Central memory CD4-positive, alpha-beta T cell (primary cell): ENCODE data around the gene ME2.
"Not testable (repeated sequence)": the region's sequence is repeated elsewhere in the genome, so short reads cannot be mapped to it uniquely, and the experiment has no call there.

ENCODE experiments used
- DNase-seq: peaks from one replicate; pipeline ENCODE4 v3.0.0; 2022

Gene ME2

DNA sequence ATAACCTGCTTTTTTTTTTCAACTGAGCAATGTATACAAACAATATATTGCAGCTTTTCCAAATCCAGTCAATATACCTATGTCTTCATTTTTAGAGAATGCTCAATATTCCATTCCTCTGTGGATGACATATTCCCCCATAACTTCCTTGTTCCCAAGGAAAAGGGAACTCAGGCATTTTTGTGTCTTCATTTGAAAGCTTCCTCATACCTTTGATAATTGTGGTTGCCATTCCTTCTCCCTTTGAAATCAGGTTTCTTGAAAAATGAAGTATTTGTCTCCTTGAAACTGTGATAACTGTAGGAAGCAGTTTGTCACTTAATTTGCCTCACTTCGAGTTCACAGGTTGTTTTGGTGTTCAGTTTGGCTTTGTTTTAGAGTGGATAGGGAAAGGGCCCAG, 102.5 kb downstream of the ME2 start:
- no peak for DNase-seq

DNA sequence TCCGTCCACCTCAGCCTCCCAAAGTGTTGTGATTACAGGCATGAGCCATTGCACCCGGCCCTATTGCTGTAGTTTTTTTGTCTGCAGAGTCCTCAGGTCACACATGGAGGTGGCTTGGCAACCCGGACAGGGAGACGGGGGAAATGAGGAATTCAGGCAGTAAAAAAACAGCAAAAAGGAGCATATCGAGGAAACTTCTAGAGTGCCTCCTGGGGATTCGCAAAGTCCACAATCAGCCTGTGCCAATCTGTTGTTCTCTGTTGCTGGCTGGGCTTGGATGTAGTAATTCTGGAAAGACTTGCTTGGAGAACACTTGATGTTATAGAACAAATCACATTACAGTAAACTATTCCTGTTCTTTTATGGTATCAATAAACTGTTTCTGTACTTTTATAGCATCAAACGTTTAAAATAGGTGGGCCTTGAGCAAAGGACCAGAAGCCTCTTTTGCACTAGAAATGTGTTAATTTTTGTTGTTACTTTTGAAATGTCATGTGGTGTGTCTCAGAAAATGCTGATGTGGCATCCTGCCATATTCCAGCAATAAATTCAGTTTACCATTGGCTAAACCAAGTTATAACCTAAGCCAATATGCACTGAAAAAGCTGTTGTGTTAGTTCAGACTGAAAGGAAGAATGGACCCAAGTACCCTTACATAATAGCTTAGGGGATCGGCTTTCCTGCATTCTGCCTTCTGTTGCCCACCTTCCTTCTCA, 103.3 kb downstream of the ME2 start:
- DNase-seq, result no peak

DNA sequence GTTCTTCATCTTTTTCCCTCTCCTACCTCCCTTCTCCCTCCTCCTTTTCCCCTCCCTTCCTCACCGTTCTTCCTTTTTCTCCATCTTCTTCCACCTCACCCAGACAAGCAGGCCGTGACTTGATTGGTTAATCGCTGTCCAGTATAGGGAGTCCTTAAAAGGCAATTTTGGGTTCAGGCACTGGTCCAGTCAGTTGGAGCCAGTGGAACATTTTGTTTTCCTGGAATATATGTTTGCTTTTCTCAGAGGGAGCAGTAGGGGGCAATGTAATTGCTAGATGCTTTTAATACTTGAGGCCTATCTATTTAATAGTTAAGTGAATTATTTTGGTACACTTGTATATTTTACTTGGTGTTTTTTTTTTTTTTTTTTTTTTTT, 103.9 kb downstream of the ME2 start:
- DNase-seq, result no peak

DNA sequence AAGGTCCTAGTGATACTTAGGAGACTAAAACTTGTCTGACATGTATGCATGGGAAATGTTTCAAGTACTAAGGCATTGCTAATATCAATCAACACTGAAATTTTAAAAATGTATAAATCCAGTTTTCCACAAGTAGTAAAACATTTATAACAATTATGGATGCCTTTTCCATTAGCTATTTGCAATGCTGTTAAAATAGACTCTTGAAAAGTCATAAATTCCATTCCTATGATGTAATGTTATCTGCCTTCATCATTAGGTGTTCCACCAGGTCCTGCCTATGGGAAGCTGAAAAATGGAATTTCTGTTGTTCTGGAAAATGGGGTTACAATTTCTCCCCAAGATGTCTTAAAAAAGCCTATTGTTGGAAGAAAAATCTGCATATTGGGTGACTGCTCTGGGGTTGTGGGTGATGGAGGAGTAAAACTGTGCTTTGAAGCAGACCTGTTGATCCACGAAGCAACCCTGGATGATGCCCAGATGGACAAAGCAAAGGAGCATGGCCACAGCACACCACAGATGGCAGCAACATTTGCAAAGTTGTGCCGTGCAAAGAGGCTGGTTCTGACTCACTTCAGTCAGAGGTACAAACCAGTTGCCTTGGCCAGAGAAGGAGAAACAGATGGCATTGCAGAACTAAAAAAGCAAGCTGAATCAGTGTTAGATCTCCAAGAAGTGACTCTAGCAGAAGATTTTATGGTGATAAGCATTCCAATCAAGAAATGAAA, 107.6 kb downstream of the ME2 start:
- DNase-seq, result no peak

DNA sequence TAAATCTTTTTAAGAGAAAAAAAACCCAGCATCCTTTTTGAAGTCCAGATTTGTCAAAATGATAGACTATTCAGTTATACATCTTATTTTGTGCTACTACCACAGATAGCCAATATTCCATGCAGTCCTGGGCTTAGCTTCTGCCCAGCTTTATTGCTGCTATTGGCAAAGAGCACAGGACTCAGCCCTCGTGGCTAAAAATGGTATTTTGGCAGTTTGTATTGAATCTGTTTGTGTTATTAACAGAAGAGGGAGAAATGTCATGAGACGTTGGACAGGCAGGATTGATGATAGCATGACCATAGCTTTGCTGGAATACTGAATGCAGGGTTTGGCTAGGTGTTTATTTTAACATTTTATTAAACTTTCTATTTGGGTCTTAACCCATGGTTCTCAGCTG, 108.3 kb downstream of the ME2 start:
- DNase-seq, result no peak

DNA sequence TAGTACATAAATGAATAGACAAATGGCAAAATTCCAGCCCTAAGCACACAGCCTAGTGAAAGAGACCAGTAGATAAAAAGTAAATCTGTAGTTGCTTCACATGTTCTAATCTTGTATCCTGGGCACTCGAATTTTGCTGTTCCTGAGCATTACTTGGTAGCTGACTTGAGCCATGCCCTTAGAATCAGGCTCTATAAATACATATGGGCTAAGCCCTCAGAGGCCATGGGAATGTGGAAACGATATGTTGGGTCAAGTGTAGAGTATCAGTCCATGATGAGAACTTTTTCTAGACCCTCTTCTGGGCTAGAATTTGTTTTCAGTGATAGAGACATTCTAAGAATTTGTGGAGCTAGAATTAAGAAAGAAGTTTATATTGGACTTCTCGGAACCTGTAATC, 110.8 kb downstream of the ME2 start:
- no peak for DNase-seq

DNA sequence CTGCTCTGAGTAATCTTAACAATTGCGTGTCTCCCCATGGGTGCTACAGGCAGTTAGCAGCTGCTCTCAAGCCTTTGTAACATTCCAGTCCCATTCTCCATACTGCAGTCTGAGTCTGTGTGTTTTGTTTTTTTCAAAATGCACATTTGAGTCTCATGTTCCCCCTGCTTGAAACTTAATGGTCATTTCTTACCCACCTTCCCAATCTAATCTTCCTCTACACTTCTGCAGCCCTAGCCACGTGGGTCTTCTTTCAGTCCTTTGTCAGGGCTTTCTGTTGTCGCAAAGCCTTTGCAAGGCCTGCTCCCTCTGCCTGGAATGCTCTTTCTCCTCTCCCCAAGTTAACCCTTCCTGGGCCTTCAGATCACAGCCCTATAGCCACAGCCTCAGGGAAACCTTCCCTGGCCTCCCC, 113.4 kb downstream of the ME2 start:
- DNase-seq, result no peak

DNA sequence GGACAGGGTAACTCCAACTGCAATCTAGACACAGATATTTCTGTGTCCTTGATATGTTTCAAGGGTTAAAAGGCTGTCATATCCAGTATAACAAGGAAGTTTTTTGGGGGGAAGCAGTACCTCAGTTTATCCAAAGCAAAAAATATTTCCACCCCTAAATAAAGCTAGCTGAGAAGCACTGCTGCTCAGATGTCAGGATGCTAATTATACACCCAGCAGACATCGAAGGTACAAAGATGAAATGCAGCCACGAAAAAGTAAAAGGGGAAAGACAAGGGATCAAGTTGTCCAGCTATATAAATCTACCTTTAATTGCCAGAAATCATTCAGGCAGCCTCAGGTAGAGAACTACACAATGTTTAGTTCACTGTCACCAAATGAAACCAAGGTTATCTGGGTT, 115.1 kb downstream of the ME2 start:
- DNase-seq, result no peak

DNA sequence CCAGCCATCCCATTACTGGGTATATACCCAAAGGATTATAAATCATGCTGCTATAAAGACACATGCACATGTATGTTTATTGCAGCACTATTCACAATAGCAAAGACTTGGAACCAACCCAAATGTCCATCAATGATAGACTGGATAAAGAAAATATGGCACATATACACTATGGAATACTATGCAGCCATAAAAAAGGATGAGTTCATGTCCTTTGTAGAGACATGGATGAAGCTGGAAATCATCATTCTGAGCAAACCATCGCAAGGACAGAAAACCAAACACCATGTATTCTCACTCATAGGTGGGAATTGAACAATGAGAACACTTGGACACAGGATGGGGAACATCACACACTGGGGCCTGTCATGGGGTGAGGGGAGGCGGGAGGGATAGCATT, 124.3 kb downstream of the ME2 start:
- not testable (repeated sequence) for DNase-seq
